SKM-1 treated with dmso at 0.1 percent for 144 hours (cell line): ENCODE data around the gene DTNA.
A peak's percentile ranks its signal among the peaks of the same experiment; 100 is the strongest.
"Not testable (repeated sequence)": the region's sequence is repeated elsewhere in the genome, so short reads cannot be mapped to it uniquely, and the experiment has no call there.

Experiments used
- DNase-seq: peaks from one replicate; lab custom pipeline; 2025; ENCODE audit not compliant: unreplicated experiment; lab: John Stamatoyannopoulos, UW

The DTNA gene

GRCh38 chr18:34709750-34710441, at the start of gene DTNA:
Gene DTNA, plus strand, starts transcription at chr18:34710298. Its CDS starts 45,679 bp downstream, at chr18:34755977.
- peak; percentile 3 for DNase-seq

- no peak for DNase-seq
Observed at GRCh38 chr18:34660572-34660971, 49.5 kb upstream of the DTNA start.

- DNase-seq, result peak; percentile 32
Observed at GRCh38 chr18:34661464-34662087, 48.5 kb upstream of the DTNA start.

DNA sequence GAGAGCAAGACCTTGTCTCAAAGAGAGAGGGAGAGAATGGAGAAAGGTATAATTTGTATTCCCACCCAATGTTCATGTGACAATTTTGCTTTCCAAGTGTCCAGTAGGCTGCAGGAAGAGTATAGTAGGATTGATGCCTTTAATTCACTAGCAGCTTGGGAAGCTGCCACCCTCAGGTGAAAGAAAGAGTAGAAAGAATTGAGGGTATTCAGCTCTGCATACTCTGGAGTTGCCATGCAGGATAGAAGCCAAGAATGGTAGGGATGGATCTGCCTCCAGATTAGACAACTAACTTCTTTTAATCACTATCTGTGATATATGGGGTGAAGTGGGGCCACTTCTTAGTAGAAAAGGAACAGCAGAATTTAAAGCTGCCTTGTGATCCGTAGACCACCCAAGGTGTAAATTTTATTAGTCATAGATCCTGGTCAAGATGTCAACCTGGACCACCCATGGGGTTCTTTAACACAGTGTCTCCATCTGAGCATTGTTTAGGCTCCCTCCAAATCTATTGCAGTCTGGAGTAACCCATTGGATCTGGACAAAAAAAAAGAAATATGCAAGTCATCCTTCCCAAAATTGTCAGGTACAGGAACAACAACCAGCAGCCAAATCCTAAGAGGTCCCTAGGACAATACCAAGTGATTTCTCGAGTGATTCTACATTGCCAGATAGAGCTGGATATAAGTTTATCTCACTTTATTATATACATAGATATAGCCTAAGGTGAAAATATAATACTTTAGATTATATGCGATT, 33.1 kb upstream of the DTNA start:
- DNase-seq, result no peak

- DNase-seq, result not testable (repeated sequence)
Observed at GRCh38 chr18:34689750-34690149, 20.3 kb upstream of the DTNA start.

GRCh38 chr18:34691614-34692013, 18.5 kb upstream of the DTNA start:
- DNase-seq, result no peak

DNA sequence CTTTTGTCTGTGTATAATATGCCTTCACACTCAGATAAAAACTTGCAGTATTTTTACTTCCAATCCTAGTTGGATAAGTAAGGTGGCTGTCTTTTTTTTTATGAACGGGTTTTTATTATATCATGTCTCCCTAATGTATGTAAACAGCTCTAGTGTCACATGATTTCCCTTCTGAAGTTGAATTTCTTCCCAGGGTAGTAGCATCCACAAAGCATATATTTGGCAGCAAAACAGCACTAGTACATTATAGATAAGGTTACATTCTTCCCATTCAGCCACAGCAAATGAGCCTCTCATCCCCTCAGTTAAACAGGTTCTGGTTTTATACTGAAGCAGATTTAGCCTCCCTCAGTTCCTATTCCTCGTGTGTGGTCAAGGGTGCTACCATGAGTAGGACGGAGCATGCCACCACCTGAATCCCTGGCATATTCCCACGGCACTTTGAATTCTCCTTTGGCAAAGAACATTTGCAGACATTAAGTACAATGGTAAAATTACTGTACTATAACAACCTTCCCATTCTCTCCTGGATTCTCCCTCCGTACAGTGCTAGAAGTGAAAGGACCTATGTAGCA, 15.4 kb upstream of the DTNA start:
- DNase-seq, result no peak

- no peak for DNase-seq
Observed at GRCh38 chr18:34695310-34695709, 14.8 kb upstream of the DTNA start.

- no peak for DNase-seq
Observed at GRCh38 chr18:34696671-34697070, 13.4 kb upstream of the DTNA start.

- no peak for DNase-seq
Observed at GRCh38 chr18:34697233-34697632, 12.9 kb upstream of the DTNA start.

DNA sequence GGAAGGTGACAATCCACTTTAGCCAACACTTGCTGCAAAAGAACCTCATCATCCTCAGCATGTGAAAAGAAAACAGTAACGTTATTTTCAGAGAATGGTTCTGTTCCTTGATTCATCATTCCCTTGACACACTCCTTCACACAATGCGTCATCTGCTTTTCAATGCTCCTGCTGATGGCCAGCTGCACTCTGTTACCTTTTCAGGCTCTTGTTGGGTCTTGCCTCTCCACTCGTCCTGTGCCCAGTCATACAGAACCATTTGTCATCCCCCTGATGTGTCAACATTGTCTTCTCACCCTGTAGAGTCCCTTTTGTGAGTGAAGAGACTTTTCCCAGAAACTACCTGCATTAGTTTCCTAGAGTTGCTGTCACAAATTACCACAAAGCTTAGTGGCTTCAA, 12.2 kb upstream of the DTNA start:
- DNase-seq, result no peak

GRCh38 chr18:34701911-34702310, 8.2 kb upstream of the DTNA start:
- no peak for DNase-seq

DNA sequence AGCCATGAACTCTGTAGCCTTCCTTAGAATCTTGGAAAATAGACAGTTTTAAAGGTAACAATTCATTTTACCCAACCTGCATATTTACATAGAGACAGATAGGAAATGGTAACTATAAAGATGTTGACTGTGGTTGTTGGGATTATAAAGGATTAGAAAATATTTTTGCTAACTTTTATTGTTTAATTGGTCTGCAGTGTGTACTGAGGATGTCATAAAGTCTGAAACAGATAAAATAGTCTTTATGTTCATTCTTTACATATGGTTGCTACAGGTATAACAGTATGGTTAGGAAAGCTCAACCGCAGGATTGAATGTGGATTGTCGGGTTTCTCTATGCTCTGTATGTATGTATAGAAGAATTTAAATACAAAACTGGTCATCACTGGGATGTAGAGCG, 7.3 kb upstream of the DTNA start:
- DNase-seq, result no peak

GRCh38 chr18:34704074-34704473, 6.0 kb upstream of the DTNA start:
- DNase-seq, result no peak

DNA sequence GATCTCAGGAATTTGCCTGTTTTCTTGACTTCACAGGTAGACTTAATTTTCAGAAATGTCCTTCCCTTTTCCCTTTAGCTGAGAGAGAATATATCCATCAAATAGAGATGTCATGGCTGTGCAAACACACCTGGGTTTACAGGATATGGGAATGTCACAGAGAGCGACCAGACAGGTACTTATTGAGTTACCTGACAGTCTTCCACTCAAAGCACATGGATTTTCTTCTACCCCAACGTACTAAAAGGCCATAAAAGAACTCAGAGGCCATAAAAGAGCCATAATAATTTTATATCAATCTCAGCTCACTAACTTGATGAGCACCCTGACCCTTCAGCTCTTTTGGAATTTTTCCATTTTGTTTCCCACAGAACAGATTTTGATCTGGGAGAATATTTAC, 5.3 kb upstream of the DTNA start:
- DNase-seq, result no peak

GRCh38 chr18:34707670-34708069, 2.4 kb upstream of the DTNA start:
- DNase-seq, result no peak

DNA sequence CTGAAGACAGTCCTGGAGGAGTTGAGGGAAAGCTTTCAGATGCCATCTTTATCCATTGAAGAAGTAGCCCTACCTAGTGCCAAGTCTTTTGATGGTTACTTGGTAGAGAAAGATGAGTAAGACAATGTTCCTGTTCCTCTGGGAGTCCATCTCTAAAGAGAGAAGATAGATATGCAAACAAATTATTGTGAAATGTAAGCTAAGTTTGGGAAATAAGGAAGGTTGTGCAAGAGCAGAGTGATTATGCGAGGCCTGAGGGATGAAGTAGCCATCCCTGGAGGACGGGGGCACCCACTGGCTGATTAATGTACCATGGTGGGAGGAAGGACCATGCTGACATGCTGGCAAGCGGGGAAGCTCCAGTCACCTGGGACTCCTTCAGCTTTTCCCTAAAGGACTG, 994 bp upstream of the DTNA start:
- peak; percentile 64 for DNase-seq

DNA sequence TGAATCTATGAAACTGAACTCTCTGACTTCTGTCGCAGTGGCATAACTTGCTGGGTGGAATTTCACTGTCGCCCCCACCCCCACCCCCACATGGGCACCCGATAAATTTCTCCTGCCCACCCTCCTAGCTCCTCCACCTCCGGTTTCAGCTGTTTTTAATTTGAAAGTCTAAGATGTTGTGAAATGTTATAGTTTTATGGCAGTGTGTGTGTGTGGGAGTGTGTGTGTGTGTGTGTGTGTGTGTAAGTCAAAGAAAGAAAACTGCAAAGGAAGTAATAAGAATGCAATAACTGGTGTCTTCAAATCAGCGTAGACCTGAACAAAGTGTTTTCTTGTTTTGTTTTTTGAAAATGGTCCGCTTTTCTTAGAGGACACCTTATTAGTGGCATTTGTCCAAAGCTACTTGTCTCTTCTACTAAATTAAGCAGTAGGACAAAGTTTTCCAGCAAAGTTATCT, 388 bp downstream of the DTNA start:
- no peak for DNase-seq

DNA sequence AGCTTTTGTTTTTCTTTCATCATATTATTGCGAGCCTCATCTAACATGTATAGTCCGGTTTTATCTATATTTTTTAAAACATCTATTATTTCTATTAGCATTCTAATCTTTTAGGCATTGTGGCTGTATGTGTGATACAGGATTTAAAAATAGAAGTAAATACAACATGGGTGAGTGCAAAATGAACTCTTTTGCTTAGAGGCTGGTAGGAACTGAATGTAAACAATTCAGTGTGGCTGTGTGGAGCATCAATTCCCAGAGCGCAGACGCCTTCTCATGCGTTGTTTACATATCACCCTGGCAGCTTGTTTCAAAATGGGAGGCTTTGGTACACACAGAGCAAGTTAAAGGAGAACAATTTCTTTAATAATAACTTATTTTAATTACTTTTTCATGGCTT, 836 bp downstream of the DTNA start:
- DNase-seq, result no peak

DNA sequence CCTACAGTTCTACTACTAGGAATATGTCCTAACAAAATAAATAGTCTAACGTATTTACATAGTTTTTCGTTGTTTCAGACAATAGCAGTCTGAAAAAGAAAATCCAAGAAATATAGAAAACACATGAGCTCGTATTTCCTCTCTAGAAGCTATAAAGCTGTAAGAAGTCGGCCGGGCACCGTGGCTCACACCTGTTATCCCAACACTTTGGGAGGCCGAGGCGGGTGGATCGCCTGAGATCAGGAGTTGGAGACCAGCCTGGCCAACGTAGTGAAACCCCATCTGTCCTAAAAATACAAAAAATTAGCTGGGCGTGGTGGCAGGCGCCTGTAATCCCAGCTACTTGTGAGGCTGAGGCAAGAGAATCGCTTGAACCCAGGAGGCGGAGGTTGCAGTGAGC, 6.0 kb downstream of the DTNA start:
- DNase-seq, result not testable (repeated sequence)

GRCh38 chr18:34718610-34719009, 8.5 kb downstream of the DTNA start:
- DNase-seq, result no peak

DNA sequence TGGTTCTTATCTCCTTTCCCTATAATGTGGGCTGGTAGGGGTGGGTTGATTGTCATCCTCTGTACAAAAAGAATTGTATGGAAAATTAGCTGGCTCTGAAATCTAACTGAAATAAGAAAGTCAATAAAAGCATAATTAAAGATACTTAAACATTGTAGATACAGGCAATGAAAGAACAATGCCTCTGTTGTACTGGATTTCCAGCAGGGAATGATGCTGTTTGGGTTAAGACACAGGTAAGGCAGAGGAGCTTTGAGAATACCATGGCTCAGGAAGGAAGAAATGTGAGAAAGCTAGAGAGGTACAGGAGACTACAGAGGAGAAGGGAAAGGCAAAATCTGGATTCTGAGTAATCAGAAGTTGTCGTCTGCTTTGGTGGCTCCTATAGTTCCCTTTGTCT, 10.1 kb downstream of the DTNA start:
- DNase-seq, result no peak
